ENCODE data around the gene SETD3.

DNA sequence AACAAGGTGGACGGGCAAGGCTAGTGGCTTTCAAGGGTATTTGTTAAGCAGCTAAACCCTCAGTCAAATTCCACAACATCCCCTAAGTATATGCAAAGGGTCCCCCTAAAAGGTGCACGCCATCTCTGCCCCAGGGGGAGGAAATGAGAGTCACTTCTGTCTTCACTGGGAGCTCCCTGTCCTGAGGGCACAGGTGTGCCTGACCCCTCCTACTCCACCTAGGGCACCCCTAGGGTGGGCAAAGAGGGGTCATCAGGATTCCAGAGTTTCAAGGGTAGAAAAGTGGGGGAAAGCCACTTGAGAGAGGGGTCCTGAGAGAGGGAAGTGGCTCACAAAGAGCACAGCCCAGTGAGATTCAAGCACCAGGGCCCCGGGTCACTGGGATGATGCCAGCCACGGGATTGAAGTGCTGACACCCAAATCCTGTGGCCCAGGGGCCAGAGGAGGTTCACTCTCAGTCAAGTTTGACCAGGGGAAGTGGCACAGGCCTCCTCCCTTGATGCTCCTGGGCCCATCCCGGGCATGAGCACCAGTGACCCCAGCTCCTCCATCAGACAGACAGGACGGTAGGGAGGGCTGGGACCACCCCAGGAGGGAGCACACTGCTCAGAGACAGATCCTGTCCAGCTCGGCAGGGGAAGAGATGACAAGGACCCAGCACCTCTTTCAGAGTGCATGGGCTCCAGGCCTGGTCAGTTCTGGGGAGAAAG, 126.3 kb downstream of the SETD3 start:
- TF ChIP-seq, protein P1, sequence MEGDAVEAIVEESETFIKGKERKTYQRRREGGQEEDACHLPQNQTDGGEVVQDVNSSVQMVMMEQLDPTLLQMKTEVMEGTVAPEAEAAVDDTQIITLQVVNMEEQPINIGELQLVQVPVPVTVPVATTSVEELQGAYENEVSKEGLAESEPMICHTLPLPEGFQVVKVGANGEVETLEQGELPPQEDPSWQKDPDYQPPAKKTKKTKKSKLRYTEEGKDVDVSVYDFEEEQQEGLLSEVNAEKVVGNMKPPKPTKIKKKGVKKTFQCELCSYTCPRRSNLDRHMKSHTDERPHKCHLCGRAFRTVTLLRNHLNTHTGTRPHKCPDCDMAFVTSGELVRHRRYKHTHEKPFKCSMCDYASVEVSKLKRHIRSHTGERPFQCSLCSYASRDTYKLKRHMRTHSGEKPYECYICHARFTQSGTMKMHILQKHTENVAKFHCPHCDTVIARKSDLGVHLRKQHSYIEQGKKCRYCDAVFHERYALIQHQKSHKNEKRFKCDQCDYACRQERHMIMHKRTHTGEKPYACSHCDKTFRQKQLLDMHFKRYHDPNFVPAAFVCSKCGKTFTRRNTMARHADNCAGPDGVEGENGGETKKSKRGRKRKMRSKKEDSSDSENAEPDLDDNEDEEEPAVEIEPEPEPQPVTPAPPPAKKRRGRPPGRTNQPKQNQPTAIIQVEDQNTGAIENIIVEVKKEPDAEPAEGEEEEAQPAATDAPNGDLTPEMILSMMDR (IDR thresholded peaks at IDR 0.05) = no peak
- no peak for TF ChIP-seq POLR2A (IDR thresholded peaks at IDR 0.05)

Data from stomach (tissue), 4 donors.